KMS-11 (cell line): ENCODE data around the gene SLC25A34.

Experiments used
- H2AFZ ChIP-seq: fragments of 200-600 bp; sonication (generic); 2 replicates; pipeline ENCODE4 v1.6.1; 2016; ENCODE audit warnings: antibody characterized with exemption, mixed run types, low read depth
- H3K27ac ChIP-seq: fragments of 200-600 bp; sonication (generic); 2 replicates; pipeline ENCODE4 v1.6.1; 2016; ENCODE audit warnings: mild to moderate bottlenecking, mixed run types
- H3K27me3 ChIP-seq: fragments of 200-600 bp; sonication (generic); 2 replicates; pipeline ENCODE4 v1.6.1; 2017; ENCODE audit warnings: mild to moderate bottlenecking, low read depth, mixed run types, moderate library complexity; ENCODE audit not compliant: insufficient read depth
- H3K36me3 ChIP-seq: fragments of 200-600 bp; sonication (generic); 2 replicates; pipeline ENCODE4 v1.6.1; 2017; ENCODE audit warnings: mild to moderate bottlenecking, mixed run types; ENCODE audit not compliant: insufficient read depth
- H3K4me1 ChIP-seq: fragments of 200-600 bp; sonication (generic); 2 replicates; pipeline ENCODE4 v1.6.1; 2016; ENCODE audit warnings: mild to moderate bottlenecking, low read depth, mixed run types; ENCODE audit not compliant: poor library complexity, severe bottlenecking
- H3K4me2 ChIP-seq: fragments of 200-600 bp; sonication (generic); 2 replicates; pipeline ENCODE4 v1.7.0; 2016; ENCODE audit warnings: mild to moderate bottlenecking, mixed run types
- H3K4me3 ChIP-seq: fragments of 200-600 bp; sonication (generic); IDR thresholded peaks from 2 replicates; pipeline ENCODE4 v1.6.1; 2017; ENCODE audit warnings: low read depth, low read length, mixed read lengths; ENCODE audit not compliant: insufficient read depth
- H3K79me2 ChIP-seq: fragments of 200-600 bp; sonication (generic); 2 replicates; pipeline ENCODE4 v1.6.1; 2016; ENCODE audit warnings: low read depth, mixed run types; ENCODE audit not compliant: insufficient read depth
- H3K9ac ChIP-seq: fragments of 200-600 bp; sonication (generic); 2 replicates; pipeline ENCODE4 v1.6.1; 2016; ENCODE audit warnings: mild to moderate bottlenecking, mixed run types
- H4K20me1 ChIP-seq: fragments of 200-600 bp; sonication (generic); 2 replicates; pipeline ENCODE4 v1.6.1; 2016; ENCODE audit warnings: mild to moderate bottlenecking, mixed run types; ENCODE audit not compliant: insufficient read depth
- TF ChIP-seq, protein P1 (sequence below): fragments of 200-600 bp; sonication (generic); conservative IDR thresholded peaks from 2 replicates; pipeline ENCODE4 v1.6.1; 2017; ENCODE audit warnings: low read depth, mild to moderate bottlenecking, antibody characterized with exemption, low read length, moderate library complexity, mixed read lengths

Gene SLC25A34

DNA sequence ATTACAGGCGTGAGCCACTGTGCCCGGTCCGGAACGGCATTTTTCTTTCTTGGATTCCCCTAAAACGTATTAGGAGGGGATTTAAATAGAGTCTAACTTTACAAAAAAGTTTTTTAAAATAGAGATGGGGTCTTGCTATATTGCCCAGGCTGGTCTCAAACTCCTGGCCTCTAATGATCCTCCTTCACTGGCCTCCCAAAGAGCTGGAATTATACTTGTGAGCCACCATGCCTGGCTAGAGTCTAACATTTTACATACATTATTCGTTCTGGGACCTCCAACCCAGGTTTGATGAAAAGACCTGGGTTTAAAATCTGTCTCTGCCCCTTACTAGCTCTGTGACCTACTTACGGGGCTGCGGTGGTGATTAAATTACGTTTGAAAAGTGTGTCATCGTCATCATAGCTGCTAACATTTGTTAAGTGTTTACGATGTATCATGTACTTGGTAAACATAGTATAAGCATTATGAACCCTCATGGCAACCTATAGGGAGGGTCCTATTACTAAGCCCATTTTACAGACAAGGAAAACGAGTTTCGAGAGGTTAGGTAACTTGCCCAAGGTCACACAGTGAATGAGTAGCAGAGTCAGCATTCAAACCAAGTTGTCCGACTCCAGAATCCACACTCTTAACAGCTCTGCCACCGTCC lies 27.4 kb upstream of the SLC25A34 start:
- H3K9ac ChIP-seq, result no peak overlapping the region
- H3K79me2 ChIP-seq, result peaks cover 10% of the 10 kb centered on the region; the same call in 1 of the 2 replicates
- no peak overlapping the region for H3K4me3 ChIP-seq
- H3K27ac ChIP-seq, result no peak overlapping the region
- H4K20me1 ChIP-seq, result no peaks in the 10 kb centered on the region
- H3K4me2 ChIP-seq, result no peak overlapping the region
- H3K36me3 ChIP-seq, result no peaks in the 10 kb centered on the region
- TF ChIP-seq, protein P1, sequence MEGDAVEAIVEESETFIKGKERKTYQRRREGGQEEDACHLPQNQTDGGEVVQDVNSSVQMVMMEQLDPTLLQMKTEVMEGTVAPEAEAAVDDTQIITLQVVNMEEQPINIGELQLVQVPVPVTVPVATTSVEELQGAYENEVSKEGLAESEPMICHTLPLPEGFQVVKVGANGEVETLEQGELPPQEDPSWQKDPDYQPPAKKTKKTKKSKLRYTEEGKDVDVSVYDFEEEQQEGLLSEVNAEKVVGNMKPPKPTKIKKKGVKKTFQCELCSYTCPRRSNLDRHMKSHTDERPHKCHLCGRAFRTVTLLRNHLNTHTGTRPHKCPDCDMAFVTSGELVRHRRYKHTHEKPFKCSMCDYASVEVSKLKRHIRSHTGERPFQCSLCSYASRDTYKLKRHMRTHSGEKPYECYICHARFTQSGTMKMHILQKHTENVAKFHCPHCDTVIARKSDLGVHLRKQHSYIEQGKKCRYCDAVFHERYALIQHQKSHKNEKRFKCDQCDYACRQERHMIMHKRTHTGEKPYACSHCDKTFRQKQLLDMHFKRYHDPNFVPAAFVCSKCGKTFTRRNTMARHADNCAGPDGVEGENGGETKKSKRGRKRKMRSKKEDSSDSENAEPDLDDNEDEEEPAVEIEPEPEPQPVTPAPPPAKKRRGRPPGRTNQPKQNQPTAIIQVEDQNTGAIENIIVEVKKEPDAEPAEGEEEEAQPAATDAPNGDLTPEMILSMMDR, result no peak
- peaks cover 3% of the 10 kb centered on the region for H3K4me1 ChIP-seq
- H2AFZ ChIP-seq, result no peak overlapping the region
- H3K27me3 ChIP-seq, result no peaks in the 10 kb centered on the region

DNA sequence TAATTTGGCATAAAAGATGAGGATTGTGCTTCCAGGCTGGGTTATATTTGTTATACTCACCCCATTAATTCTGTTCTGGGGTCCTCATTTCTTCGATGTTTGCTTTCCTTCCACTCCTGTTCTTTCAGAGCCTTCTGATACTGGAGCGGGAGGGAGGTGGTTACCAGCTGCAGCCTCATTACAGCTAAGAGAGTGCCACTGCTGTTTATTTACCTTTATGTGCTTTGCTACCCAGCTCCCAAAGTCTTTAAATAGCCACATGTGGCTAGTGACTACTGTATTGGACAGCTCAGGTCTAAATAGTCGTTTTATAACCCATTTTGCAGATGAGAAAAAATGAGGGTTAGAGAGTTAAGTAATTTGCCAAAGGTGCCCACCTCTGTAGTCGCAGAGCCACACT lies 26.8 kb upstream of the SLC25A34 start:
- Histone ChIP-seq H3K27me3 (no peaks in the 10 kb centered on the region), H3K4me3 (no peak overlapping the region), H3K4me2 (no peak overlapping the region), H4K20me1 (no peaks in the 10 kb centered on the region), H3K9ac (no peak overlapping the region), H3K4me1 (peaks cover 3% of the 10 kb centered on the region), H2AFZ (no peak overlapping the region), H3K79me2 (peaks cover 10% of the 10 kb centered on the region; the same call in 1 of the 2 replicates), H3K36me3 (no peaks in the 10 kb centered on the region), H3K27ac (no peak overlapping the region)
- TF ChIP-seq, protein P1, result no peak

DNA sequence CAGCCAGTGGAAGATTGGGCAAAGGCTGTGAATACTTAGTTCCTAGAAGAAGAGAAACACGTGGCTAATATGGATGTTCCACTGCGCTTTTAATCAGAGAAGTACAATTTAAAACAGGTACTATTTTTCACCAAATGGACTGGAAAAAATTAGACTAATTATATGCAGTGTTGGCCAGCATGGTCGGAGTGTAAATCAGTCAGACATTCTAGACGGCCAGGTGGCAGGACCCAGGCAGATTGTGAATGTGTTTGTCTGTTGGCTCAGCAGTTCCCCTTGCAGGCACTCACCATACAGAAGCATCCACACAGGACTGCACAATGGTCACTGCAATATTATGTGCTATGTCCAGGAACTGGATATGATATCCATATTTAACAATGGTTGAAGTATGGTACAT lies 23.9 kb upstream of the SLC25A34 start:
- H3K36me3 ChIP-seq, result peaks cover 3% of the 10 kb centered on the region; the same call in 1 of the 2 replicates
- no peak overlapping the region for H2AFZ ChIP-seq
- H3K27me3 ChIP-seq, result no peaks in the 10 kb centered on the region
- H3K9ac ChIP-seq, result no peak overlapping the region
- no peak overlapping the region for H3K27ac ChIP-seq
- H4K20me1 ChIP-seq, result no peaks in the 10 kb centered on the region
- peaks cover 10% of the 10 kb centered on the region; the same call in 1 of the 2 replicates for H3K79me2 ChIP-seq
- H3K4me1 ChIP-seq, result peaks cover 3% of the 10 kb centered on the region
- TF ChIP-seq, protein P1, result no peak
- no peak overlapping the region for H3K4me2 ChIP-seq
- no peak overlapping the region for H3K4me3 ChIP-seq

DNA sequence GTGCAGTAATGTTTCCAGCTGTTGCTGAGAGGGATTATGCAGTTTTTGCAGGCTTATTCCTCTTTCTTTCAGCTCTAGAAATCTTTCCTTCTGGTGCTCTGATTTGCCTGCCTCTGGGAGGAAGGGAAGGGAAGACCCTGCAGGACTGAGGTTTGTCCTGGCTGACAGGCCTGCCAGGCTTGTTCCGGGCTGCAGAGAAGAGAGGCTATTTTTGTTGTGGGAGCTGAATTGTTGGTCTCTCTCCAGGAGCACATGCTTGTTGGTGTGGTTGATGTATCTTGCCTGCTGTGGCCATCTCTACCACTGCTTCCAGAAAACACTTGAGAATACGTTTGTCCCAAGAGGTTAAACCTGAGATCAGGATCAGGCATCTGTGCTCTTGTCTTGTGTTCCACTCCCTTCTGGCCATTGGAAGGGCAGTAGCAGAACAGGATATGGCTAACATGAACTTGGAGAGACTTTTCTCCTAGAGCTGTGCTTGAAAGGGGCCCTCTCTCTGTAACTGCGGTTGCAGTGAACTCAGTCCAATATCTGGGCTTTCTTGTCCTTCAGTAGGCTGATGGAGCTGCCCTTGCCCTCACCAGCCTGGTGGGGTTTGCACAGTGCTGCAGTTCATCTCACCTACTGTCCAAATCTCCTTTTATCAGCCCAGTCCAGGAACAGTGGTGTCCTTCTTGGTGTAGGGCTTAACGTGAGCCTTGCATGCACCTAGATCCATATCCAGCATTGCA lies 21.5 kb upstream of the SLC25A34 start:
- Histone ChIP-seq H3K9ac (no peak overlapping the region), H3K4me2 (no peak overlapping the region), H3K27me3 (no peaks in the 10 kb centered on the region), H3K4me1 (no peaks in the 10 kb centered on the region), H2AFZ (no peak overlapping the region), H3K79me2 (no peaks in the 10 kb centered on the region; the same call in 1 of the 2 replicates), H3K4me3 (no peak overlapping the region), H4K20me1 (no peaks in the 10 kb centered on the region), H3K36me3 (peaks cover 3% of the 10 kb centered on the region; the same call in 1 of the 2 replicates), H3K27ac (no peak overlapping the region)
- TF ChIP-seq, protein P1, result no peak
